Endothelial cell of umbilical vein (primary cell): ENCODE results near the gene TIMELESS. TPM values are rescaled to one million over a fixed set of nuclear protein-coding genes. Genes with fewer than 3 reads are reported as not detected.
"Not testable (repeated sequence)": the region's sequence is repeated elsewhere in the genome, so short reads cannot be mapped to it uniquely, and the experiment has no call there.

ENCODE experiments used
- BruUV-seq: library from RNA; stranded (reverse); fragments of 400-500 nt; replicated peaks from 2 replicates; lab custom pipeline; 2021; lab: Mats Ljungman, UMichigan
- CTCF ChIA-PET: fragments of 300-600, 350-600 bp; sonication (Branson Sonifier 250); formaldehyde crosslinking; loops from one replicate; lab custom pipeline; 2021; ENCODE audit warnings: antibody characterized with exemption, inconsistent platforms; lab: Charles Lee
- POLR2A ChIA-PET: fragments of 300-600, 350-600 bp; sonication (Branson Sonifier 250); formaldehyde crosslinking; loops from one replicate; lab custom pipeline; 2021; ENCODE audit warnings: antibody characterized with exemption, inconsistent platforms; lab: Charles Lee
- DNase-seq: peaks from one replicate; pipeline ENCODE4 v3.0.0-alpha.2; 2011; ENCODE audit warnings: low read depth, low spot score
- FAIRE-seq: peaks from 2 replicates; lab custom pipeline; 2011; peaks lifted over from hg19 to GRCh38; lab: Jason Lieb, UNC
- H2AFZ ChIP-seq: 2 replicates; pipeline ENCODE4 v1.6.0; 2012; ENCODE audit warnings: low read depth, low read length, control low read depth, inconsistent platforms
- H3K27ac ChIP-seq: 2 replicates; pipeline ENCODE4 v1.5.1; 2011; ENCODE audit warnings: low read depth, mild to moderate bottlenecking, control low read depth, low read length, moderate library complexity; ENCODE audit not compliant: insufficient read depth
- H3K27me3 ChIP-seq, 2 experiments: 2 replicates each; pipeline versions ENCODE4 v1.6.0 to v1.6.1; 2011; ENCODE audit warnings: low read length in 2 of 2, mixed read lengths in 1 of 2; ENCODE audit not compliant: control insufficient read depth in 2 of 2, insufficient read depth in 2 of 2
- H3K36me3 ChIP-seq, 2 experiments: 2 replicates in 1 of 2; 3 replicates in 1 of 2; pipeline ENCODE4 v1.5.1; 2011; ENCODE audit warnings: low read length in 2 of 2, mild to moderate bottlenecking in 1 of 2, moderate library complexity in 1 of 2; ENCODE audit not compliant: control insufficient read depth in 2 of 2, insufficient read depth in 2 of 2; ENCODE audit errors: extremely low read depth in 1 of 2
- H3K4me1 ChIP-seq: 3 replicates; pipeline ENCODE4 v1.5.1; 2011; ENCODE audit warnings: mild to moderate bottlenecking, low read length; ENCODE audit not compliant: control insufficient read depth, insufficient read depth; ENCODE audit errors: extremely low read depth
- H3K4me2 ChIP-seq: 2 replicates; pipeline ENCODE4 v1.6.1; 2011; ENCODE audit warnings: low read length, control low read depth, mixed read lengths; ENCODE audit not compliant: insufficient read depth
- H3K4me3 ChIP-seq, 3 experiments: fragments of 200-600 bp in 1 of 3; sonication (generic), shearing (Covaris generic) in 1 of 3; replicated peaks in 1 of 3; 2 replicates each; pipeline ENCODE4 v1.5.1; 2011 to 2016; ENCODE audit warnings: control low read depth in 3 of 3, low read length in 3 of 3, mild to moderate bottlenecking in 2 of 3, inconsistent platforms in 1 of 3, low read depth in 1 of 3, moderate library complexity in 1 of 3; ENCODE audit not compliant: insufficient read depth in 1 of 3
- H3K79me2 ChIP-seq: 2 replicates; pipeline ENCODE4 v1.6.0; 2012; ENCODE audit warnings: low read length, inconsistent platforms; ENCODE audit not compliant: control insufficient read depth, insufficient read depth
- H3K9ac ChIP-seq: replicated peaks from 2 replicates; pipeline ENCODE3; 2011; ENCODE audit warnings: low read length, control low read depth; ENCODE audit not compliant: insufficient read depth; ENCODE audit errors: extremely low read depth
- H3K9me1 ChIP-seq: replicated peaks from 3 replicates; pipeline ENCODE4 v1.6.0; 2011; ENCODE audit warnings: mild to moderate bottlenecking, low read length; ENCODE audit not compliant: control insufficient read depth, insufficient read depth; ENCODE audit errors: extremely low read depth
- H3K9me3 ChIP-seq: replicated peaks from 2 replicates; pipeline ENCODE4 v1.5.1; 2012; ENCODE audit warnings: low read length, inconsistent platforms; ENCODE audit not compliant: control insufficient read depth, insufficient read depth
- H4K20me1 ChIP-seq: replicated peaks from 2 replicates; pipeline ENCODE3; 2011; ENCODE audit warnings: mild to moderate bottlenecking, low read length; ENCODE audit not compliant: control insufficient read depth, insufficient read depth; ENCODE audit errors: extremely low read depth
- EZH2 ChIP-seq: IDR thresholded peaks from 2 replicates; pipeline ENCODE4 v1.6.1; 2012; ENCODE audit warnings: borderline replicate concordance, low read depth, mild to moderate bottlenecking, moderate library complexity, low read length, inconsistent platforms; ENCODE audit not compliant: severe bottlenecking
- GATA2 ChIP-seq: IDR thresholded peaks from 2 replicates; pipeline ENCODE4 v1.7.0; 2011; ENCODE audit warnings: low read depth, mild to moderate bottlenecking, moderate library complexity, mixed read lengths, low read length; ENCODE audit not compliant: insufficient read length, insufficient read depth
- MYC ChIP-seq: IDR thresholded peaks from one replicate; pipeline ENCODE4 v1.6.1; 2011; ENCODE audit warnings: mild to moderate bottlenecking, low read depth, low read length
- POLR2A ChIP-seq: IDR thresholded peaks from 2 replicates; pipeline ENCODE4 v1.6.1; 2012; ENCODE audit warnings: low read depth, mild to moderate bottlenecking, control low read depth, low read length
- POLR2AphosphoS5 ChIP-seq: IDR thresholded peaks from 2 replicates; pipeline ENCODE4 v1.6.1; 2012; ENCODE audit warnings: low read depth, mild to moderate bottlenecking, control low read depth, low read length, moderate library complexity; ENCODE audit not compliant: insufficient read depth
- dilution Hi-C: fragments of 300-500 bp; cut with MboI; formaldehyde crosslinking; loops from one replicate; pipeline ENCODE4 v1.15.0; 2019; ENCODE audit warnings: low sequenced_read_pairs; ENCODE audit not compliant: extremely low pct_ligation_motif_present
- intact Hi-C: fragments of 100-400 bp; cut with micrococcal nuclease; formaldehyde crosslinking; loops from one replicate; pipeline ENCODE4 v1.10.0; 2022
- polyA plus RNA-seq, 4 experiments: library from polyadenylated mRNA; depleted of rRNA in 3 of 4; stranded (reverse) in 3 of 4; unstranded in 1 of 4; fragments of >200 nt; gene quantifications; 2 replicates each; pipeline versions ENCODE4 v1.2.1 to v1.2.3, GENCODE V29; 2011 to 2012; ENCODE audit warnings: missing spikeins in 1 of 4
- total RNA-seq: library from RNA; stranded (reverse); gene quantifications from 2 replicates; pipeline ENCODE4 v1.2.3, GENCODE V29; 2021
- TF ChIP-seq, protein P1 (sequence below): IDR thresholded peaks from 2 replicates; pipeline ENCODE4 v1.6.1; 2011; ENCODE audit not compliant: insufficient read depth, insufficient read length

TIMELESS gene
- total and polyA plus RNA-seq, 2 donors (not counting 3 experiments of a cell fraction or from before 2014, with no cell fraction given): 6.1 to 28.2 TPM

DNA sequence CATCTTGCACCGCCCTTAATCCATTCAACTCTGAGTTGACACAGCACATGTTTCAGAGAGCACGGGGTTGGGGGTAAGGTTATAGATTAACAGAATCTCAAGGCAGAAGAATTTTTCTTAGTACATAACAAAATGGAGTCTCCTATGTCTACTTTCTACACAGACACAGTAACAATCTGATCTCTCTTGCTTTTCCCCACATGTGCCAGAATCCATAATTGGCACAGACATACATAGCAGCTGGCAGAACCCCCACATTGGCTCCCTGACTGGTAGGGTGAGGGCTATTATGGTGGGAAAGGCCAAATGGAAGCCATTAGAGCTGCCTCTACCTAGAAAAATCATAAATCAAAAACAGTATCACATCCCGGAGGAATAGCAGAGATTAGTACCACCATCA, 48.1 kb downstream of the TIMELESS start:
- H3K9me1 ChIP-seq, H3K27me3 ChIP-seq, BruUV-seq, POLR2A ChIA-PET, DNase-seq, H3K9me3 ChIP-seq, H3K4me3 ChIP-seq, H3K4me2 ChIP-seq, H3K9ac ChIP-seq, intact Hi-C loops, H3K4me1 ChIP-seq, H3K79me2 ChIP-seq, H3K27ac ChIP-seq, H2AFZ ChIP-seq, H3K36me3 ChIP-seq, H4K20me1 ChIP-seq, FAIRE-seq, CTCF ChIA-PET: not testable (repeated sequence)
- dilution Hi-C loops: loop anchor here (10.0 kb wide), 1 partner anchor 56 kb away; no protein-coding TSS in a partner anchor

DNA sequence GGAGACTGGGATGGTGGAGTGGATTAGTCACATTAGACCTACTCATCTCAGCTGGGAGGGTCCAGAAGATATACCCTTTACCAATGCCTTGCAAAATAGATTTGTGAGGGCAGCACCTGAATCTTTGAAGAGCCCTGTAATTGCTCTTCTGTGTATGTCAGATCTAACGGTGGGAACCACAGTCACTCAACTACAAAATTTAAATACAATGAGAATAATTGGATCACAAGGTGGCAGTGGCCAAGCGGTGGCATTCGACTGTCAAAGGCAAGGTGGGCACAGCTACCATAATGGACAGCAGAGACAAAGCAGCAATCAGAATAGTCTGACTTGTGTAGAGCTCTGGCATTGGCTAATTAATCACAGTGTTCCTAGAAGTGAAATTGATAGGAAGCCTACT, 49.8 kb downstream of the TIMELESS start:
- DNase-seq, intact Hi-C loops, POLR2A ChIA-PET, H3K9me3 ChIP-seq, H3K36me3 ChIP-seq, dilution Hi-C loops, H3K27me3 ChIP-seq, H3K4me2 ChIP-seq, H3K9me1 ChIP-seq, H3K79me2 ChIP-seq, FAIRE-seq, H3K9ac ChIP-seq, BruUV-seq, H3K4me1 ChIP-seq, H3K4me3 ChIP-seq, CTCF ChIA-PET, H2AFZ ChIP-seq, H4K20me1 ChIP-seq, H3K27ac ChIP-seq: not testable (repeated sequence)

DNA sequence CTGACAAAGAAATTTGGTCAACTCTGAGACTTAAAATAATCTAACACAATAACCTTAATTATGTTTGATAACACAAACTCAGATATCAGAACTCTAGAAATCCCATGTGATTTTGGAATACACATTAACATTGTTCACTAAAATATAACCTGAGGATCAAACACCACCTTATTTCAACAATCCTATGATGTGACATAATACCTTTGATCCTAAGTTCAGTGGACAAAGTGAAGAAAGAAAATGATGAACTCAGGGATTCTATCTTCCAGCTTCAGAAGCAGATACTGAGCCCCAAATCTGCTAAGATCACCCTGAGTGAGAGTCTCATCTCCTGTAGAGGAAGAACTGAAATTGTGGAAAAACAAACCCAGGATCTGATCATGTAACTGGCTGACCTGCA, 50.9 kb downstream of the TIMELESS start:
- no peak for DNase-seq
- H3K36me3 ChIP-seq: no peaks in the 10 kb centered on the region
- no peaks in the 10 kb centered on the region for H3K79me2 ChIP-seq
- no peak for FAIRE-seq
- no peak overlapping the region for H3K9ac ChIP-seq
- dilution Hi-C loops (no loop called here), intact Hi-C loops (no loop called here)
- H3K27me3 ChIP-seq: no peaks in the 10 kb centered on the region
- no peaks in the 10 kb centered on the region for H4K20me1 ChIP-seq
- ChIA-PET POLR2A (no interaction called here), CTCF (interaction anchor here (1.0 to 1.4 kb wide), 2 partner anchors 9 to 19 kb away, joined by 3 read pairs; no protein-coding TSS in a partner anchor)
- no TSS peak for BruUV-seq
- H3K9me3 ChIP-seq: no peaks in the 10 kb centered on the region
- H3K4me1 ChIP-seq: no peaks in the 10 kb centered on the region
- H3K27ac ChIP-seq: no peak overlapping the region
- no peak overlapping the region for H3K4me3 ChIP-seq
- H3K4me2 ChIP-seq: no peak overlapping the region
- TF ChIP-seq, protein P1, sequence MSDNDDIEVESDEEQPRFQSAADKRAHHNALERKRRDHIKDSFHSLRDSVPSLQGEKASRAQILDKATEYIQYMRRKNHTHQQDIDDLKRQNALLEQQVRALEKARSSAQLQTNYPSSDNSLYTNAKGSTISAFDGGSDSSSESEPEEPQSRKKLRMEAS: no peak
- no peak for TF ChIP-seq MYC
- TF ChIP-seq GATA2: no peak
- TF ChIP-seq POLR2A: no peak
- no peak for TF ChIP-seq EZH2
- no peak for TF ChIP-seq POLR2AphosphoS5
- H2AFZ ChIP-seq: no peak overlapping the region
- no peaks in the 10 kb centered on the region for H3K9me1 ChIP-seq
